Endometrial microvascular endothelial cells (primary cell): ENCODE results near the gene SERPINH1. TPM values are rescaled to one million over a fixed set of nuclear protein-coding genes. Genes with fewer than 3 reads are reported as not detected.

ENCODE experiments used
- in situ Hi-C: cut with HindIII; loops from 2 replicates; pipeline ENCODE4 v1.10.0; 2017; ENCODE audit warnings: low sequenced_read_pairs, low pct_unique_long_range_greater_than_20kb; ENCODE audit errors: inconsistent ontology term
- total RNA-seq: library from RNA; depleted of rRNA; stranded (reverse); fragments of >200 nt; gene quantifications from one replicate; pipeline ENCODE4 v1.2.3, GENCODE V29; 2015; ENCODE audit errors: inconsistent ontology term

SERPINH1 gene
- 652 TPM for total RNA-seq

GRCh38 chr11:75562048-75562835 lies at the start of gene SERPINH1:
SERPINH1 (plus strand) TSS chr11:75562253; CDS start chr11:75566350, 4,097 bp downstream.
- in situ Hi-C loops: no loop called here

- in situ Hi-C loops: no loop called here
Measured at GRCh38 chr11:75513250-75513649, 48.8 kb upstream of the SERPINH1 start.

GRCh38 chr11:75514596-75514995 lies 47.5 kb upstream of the SERPINH1 start:
- in situ Hi-C loops: no loop called here

- in situ Hi-C loops: no loop called here
Measured at GRCh38 chr11:75516140-75516539, 45.9 kb upstream of the SERPINH1 start.

- in situ Hi-C loops: no loop called here
Measured at GRCh38 chr11:75516886-75517285, 45.2 kb upstream of the SERPINH1 start.

GRCh38 chr11:75518204-75518549 lies 43.9 kb upstream of the SERPINH1 start:
- in situ Hi-C loops: no loop called here

- in situ Hi-C loops: no loop called here
Measured at GRCh38 chr11:75518771-75519653, 43.0 kb upstream of the SERPINH1 start.

GRCh38 chr11:75520688-75521087 lies 41.4 kb upstream of the SERPINH1 start:
- in situ Hi-C loops: loop anchor here (5.0 kb wide), 2 partner anchors 58 to 183 kb away; no protein-coding TSS in a partner anchor

GRCh38 chr11:75522286-75523044 lies 39.6 kb upstream of the SERPINH1 start:
- in situ Hi-C loops: loop anchor here (5.0 kb wide), 2 partner anchors 60 to 185 kb away; no protein-coding TSS in a partner anchor

- in situ Hi-C loops: loop anchor here (5.0 kb wide), 2 partner anchors 61 to 186 kb away; no protein-coding TSS in a partner anchor
Measured at GRCh38 chr11:75523189-75523588, 38.9 kb upstream of the SERPINH1 start.

GRCh38 chr11:75523811-75524664 lies 38.0 kb upstream of the SERPINH1 start:
- in situ Hi-C loops: loop anchor here (5.0 kb wide), 2 partner anchors 62 to 187 kb away; no protein-coding TSS in a partner anchor

- in situ Hi-C loops: loop anchor here (5.0 kb wide), 2 partner anchors 63 to 188 kb away; no protein-coding TSS in a partner anchor
Measured at GRCh38 chr11:75524665-75525432, 37.2 kb upstream of the SERPINH1 start.

GRCh38 chr11:75525433-75526191 lies 36.4 kb upstream of the SERPINH1 start, which contains the start of gene GDPD5:
GDPD5 (minus strand) TSS chr11:75525941; CDS start chr11:75477735, 48,206 bp downstream.
- in situ Hi-C loops: no loop called here

GRCh38 chr11:75526192-75526541 lies 35.9 kb upstream of the SERPINH1 start:
- in situ Hi-C loops: no loop called here

GRCh38 chr11:75527130-75527529 lies 34.9 kb upstream of the SERPINH1 start:
- in situ Hi-C loops: no loop called here

GRCh38 chr11:75527938-75528735 lies 33.9 kb upstream of the SERPINH1 start:
- in situ Hi-C loops: no loop called here
